EH (cell line): ENCODE results near the gene GABRE.

ENCODE experiments used
- DNase-seq: peaks from one replicate; pipeline ENCODE4 v3.0.0-alpha.2; 2015; ENCODE audit warnings: low read depth

Gene GABRE

GRCh38 chrX:151974336-151975227 lies at the start of gene GABRE:
GABRE (minus strand) TSS chrX:151974676; CDS start chrX:151974625, 51 bp downstream.
- peak; percentile 49 for DNase-seq

- DNase-seq, result no peak
These were observed 46.4 kb upstream of the GABRE start for GRCh38 chrX:152020888-152021287.

DNA sequence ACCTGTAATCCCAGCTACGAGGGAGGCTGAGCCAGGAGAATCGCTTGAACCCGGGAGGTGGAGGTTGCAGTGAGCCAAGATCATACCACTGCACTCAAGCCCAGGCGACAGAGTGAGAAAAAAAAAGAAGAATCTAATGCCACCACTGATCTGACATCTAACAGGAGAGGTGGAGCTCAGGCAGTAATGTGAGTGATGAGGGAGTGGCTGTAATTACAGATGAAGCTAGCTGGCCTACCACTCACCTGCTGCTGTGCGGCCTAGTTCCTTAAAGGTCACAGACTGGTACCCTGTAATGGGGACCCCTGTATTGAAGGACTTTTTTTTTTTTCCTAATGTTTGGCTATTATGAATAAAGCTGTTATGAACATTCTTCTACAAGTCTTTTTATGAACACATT lies 25.3 kb upstream of the GABRE start:
- no peak for DNase-seq

DNA sequence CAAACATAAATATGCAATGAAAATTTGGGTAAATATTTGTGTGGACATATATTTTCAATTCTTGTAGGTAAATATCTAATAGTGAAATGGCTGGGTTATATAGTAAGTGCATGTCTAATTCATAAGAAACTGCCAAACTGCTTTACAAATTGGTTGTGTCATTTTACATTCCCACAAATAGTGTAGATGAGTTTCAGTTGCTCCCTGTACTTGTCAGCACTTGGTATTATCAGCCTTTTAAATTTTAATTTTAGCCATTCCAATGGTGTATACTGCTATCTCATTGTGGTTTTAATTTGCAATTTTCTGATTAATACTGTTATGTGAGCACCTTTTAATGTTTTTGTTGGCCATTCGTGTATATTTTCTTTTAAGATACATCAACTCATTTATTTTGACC lies 23.1 kb upstream of the GABRE start:
- DNase-seq, result no peak

- DNase-seq, result no peak
These were observed 21.9 kb upstream of the GABRE start for GRCh38 chrX:151996347-151996746.

DNA sequence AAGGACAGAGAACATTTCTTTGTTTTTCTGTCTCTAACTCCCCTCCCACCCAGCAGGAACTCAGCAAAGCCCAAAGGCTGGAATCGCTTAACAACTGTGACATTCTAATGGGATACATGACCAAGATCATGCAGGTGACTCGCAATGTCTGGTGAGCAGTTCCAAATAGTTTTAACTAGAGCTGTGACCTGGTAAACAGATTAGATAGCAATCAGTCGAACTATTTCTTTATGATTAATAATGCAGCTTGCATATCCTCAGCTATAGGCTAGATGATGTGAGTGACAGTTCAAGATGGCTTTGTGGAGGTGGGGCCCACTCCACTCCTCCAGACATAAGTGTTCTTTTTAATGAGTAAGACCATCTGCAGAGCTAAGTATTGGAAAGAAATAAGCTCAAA lies 20.0 kb upstream of the GABRE start:
- DNase-seq, result no peak

DNA sequence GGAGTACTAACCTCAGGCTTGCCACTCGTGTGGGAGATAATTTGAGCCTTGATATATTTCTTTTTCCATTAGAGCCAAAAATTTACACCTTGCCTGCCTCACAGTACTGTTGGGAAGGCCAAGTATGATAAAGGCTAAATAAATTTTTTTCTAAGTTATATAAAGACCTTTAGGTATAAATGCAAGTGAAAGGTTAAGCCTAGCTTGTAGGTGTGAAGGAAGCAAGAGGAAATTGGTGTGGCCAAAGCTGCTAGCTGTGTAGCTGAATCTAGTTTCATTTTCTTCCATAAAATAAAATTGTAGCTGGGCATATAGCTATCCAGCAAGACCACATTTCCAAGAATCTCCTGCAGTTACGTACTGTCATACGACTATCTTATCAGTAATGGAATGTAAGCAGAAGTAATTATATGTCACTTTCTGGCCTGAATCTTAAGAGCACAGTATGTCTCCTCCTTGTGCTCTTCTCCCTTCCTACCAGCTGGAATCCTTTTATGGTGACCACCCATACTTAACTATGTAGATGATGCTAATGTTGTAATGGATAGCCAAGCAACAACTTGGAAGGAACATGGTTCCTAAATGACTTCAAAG lies 14.3 kb upstream of the GABRE start:
- DNase-seq, result no peak

DNA sequence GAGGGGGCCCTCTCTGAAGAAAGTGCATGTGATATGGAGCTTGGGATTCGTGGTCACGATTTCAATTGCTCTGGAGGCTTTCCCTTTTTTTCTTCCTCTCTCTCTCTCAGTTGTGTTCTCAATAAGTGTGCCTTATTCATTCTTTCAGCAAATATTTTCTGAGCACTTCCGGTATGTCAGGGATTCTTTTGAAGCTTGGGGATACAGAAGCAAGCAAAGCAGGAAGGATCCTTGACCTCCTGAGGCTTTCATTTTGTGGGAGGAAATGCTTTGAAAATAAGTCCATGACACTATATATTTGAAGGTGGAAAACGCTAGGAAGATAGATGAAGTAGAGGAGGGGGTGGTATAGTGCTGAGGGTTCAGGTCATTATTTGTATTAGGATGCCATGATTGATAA lies 12.6 kb upstream of the GABRE start:
- DNase-seq, result no peak

- peak; percentile 79 for DNase-seq
These were observed 11.5 kb upstream of the GABRE start for GRCh38 chrX:151985955-151986354.

DNA sequence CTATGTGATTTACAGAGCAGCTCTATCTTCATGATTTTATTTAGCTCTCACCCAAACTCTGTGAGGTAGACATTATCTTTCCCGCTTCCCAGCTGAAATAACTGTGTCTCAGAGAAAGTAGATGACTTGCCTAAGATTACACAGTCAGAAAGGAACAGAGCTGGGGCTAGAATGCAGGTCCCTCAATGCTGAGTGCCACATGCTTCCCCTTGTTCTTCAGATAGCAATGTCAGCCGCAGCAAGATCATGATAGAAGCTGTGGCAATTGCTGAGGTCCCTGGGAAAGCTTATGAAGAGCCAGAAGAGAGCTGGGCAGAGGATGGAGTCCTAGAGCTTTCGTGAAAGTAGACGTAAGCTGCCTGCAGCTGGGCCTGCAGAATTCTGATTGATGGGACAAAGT lies 11.1 kb upstream of the GABRE start:
- DNase-seq, result no peak

DNA sequence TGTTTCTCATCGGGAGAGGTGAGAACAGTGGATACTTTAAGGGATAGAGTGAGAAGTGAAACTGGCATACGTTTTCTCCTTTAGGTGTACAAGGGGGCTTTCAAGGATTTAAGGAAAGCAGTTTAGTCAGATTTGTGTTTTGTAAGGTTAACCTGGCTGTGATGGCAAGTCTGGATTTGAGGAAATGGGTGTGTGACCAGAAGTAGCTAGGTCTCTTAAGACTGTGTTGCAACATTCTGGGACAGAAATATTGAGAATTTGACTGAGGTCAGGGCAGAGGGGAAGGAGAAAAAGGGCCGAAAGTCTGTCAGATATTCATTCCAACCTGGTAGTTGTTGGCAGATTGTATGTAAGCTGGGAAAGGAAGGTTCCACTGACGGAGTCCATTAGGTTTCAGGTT lies 10.4 kb upstream of the GABRE start:
- DNase-seq, result no peak

DNA sequence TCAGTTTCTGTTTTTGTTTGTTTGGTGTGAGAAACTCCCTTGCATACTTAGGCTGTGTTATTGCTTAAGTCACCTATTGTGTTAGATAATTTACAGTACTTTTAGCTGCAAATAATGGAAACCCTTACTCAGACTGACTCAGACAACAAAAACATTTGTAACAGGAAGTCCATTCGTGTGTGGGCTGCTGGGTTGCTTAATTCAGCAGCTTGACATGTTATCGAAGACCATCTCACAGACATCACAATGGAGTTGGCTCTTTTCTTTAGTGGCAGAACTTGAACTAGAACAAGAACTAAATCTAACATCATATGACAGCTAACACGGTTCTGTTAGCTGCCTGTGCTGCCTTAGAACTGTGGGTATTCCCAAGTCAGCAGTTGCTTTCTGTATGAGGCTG lies 9.9 kb upstream of the GABRE start:
- DNase-seq, result peak; percentile 85

- no peak for DNase-seq
These were observed 8.7 kb upstream of the GABRE start for GRCh38 chrX:151983186-151983585.

DNA sequence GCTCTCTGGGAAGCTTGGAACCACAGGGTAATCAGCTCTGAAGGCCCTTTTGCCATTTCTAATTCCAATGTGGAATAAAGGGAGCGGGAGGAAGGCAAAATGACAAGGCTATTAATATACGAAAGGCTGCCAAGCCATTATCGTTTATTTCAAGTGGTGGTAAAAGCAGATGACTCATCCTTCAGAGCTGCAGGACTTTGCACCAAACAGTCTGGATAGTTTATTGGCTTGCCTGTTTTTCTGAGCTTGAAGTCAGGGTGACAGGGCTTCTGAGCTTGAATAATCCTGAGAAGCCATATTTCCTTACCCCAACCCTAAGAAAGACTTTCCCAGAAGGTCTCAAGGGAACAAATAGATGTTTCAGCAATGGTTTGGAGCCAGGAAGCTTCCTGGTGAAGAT lies 7.7 kb upstream of the GABRE start:
- DNase-seq, result peak; percentile 90

- DNase-seq, result peak; percentile 83
These were observed 6.7 kb upstream of the GABRE start for GRCh38 chrX:151981129-151981528.

GRCh38 chrX:151977923-151978322 lies 3.4 kb upstream of the GABRE start:
- no peak for DNase-seq

GRCh38 chrX:151977009-151977408 lies 2.5 kb upstream of the GABRE start:
- peak; percentile 30 for DNase-seq

DNA sequence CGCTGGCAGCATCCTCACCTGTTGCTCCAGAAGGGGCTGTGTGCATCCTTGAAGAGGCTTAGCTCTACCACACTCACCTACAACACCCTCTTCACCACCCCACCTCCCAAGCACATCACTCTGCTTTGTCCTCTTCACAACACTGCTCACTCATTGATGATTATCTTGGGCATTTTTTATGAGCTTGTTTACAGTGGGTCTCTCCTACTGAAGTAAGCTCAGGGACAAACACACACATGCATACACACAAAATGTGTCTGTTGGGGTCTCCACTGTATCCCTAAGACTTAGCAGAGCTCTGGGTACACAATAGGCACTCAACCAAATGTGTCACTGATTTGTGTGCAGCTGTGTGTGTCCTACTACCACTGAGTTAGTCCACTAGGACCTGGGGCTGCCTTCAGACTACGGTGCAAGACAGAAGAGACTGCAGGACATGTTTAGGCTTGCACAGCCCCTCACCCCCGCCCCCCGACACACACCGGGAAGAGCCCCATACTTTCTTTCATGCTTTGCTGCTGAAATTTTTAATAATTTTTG lies 1.3 kb upstream of the GABRE start:
- no peak for DNase-seq

DNA sequence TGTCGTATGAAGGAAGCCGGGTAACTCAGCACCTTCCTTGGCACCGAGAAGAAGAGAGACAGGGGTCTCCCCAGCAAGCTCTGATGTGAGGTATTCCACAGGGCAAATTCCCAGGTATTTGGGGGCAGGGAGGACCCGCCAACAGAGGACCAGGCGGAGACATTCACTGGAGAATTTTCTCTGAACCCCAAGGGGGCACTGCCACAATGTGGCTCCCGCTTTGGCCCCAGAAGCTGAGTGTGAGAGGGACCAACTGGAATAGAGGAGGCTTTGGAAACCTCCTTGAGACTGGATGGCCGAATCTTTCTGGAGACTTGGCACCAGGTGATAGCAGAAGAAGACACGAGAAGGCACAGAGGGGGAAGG lies 735 bp upstream of the GABRE start:
- DNase-seq, result no peak

DNA sequence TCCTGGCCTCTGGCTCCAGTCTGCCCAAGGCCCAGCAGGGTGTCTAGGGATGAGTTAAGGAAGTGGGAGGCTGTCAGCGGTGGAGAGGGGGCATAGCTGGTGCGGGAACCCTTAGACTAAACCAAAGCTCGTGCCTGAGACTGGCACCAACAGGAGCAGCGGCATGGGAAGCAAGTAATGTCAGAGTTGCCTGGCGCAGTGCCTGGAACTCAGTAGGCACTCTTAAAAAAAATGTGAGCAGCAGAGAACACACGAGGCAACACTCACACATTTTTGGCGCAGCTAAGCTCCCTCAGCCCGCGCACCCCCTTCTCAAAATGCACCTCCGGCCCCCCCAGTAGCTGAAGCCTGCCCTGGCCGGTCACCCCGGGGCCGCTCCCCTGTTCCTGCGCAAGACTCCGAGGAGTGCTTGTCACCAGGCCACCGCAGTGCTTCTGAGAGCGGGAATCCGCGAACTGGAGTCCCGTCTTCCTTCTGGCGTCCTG lies 583 bp downstream of the GABRE start:
- DNase-seq, result peak; percentile 44

- no peak for DNase-seq
These were observed 1.3 kb downstream of the GABRE start for GRCh38 chrX:151973060-151973661.

GRCh38 chrX:151970661-151971060 lies 3.8 kb downstream of the GABRE start:
- peak; percentile 96 for DNase-seq

DNA sequence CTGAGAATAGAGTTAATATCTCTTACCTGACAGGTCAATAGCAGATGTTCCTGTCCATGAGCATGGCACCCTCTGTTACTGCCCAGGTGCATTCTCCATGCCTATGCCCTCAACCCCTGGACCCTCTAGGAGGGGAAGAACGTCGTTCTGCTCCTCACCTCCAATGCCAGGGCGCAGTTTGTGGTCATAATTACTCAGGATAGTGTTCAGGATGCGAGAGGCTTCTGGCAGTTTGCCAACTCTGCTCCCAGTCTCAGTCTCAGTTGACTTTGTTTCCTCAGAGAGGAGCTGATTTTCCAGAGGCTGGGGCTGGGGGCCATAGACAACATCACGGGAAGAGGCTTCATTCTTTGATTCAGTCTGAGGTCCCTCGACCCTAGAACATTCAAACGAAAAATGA lies 4.4 kb downstream of the GABRE start:
- no peak for DNase-seq
